ENCODE measurements around the gene HRAS.

Gene HRAS

GRCh38 chr11:515131-515530 is 20.2 kb downstream of the HRAS start:
- H3K27ac ChIP-seq (ENCODE audit: low read depth, low read length, severe bottlenecking), result no peak overlapping the region
- H3K36me3 ChIP-seq (ENCODE audit: control insufficient read depth, insufficient read depth, low read length), result peaks cover 41% of the 10 kb centered on the region
- H3K4me1 ChIP-seq (ENCODE audit: control insufficient read depth, insufficient read depth, low read length, poor library complexity, severe bottlenecking), result no peaks in the 10 kb centered on the region
- no peak overlapping the region for H3K4me3 ChIP-seq (ENCODE audit: extremely low read depth, insufficient read depth, low read length, poor library complexity, severe bottlenecking)
- WGBS, 2 experiments (ENCODE audit: insufficient coverage in 2 of 2), result 86 to 87% methylated on average over 5 of the region's 6 CpGs
- H3K9me3 ChIP-seq (ENCODE audit: control insufficient read depth, low read length), result peaks cover 12% of the 10 kb centered on the region

- Histone ChIP-seq H3K36me3 (ENCODE audit: control insufficient read depth, insufficient read depth, low read length) (peaks cover 47% of the 10 kb centered on the region), H3K27ac (ENCODE audit: low read depth, low read length, severe bottlenecking) (no peak overlapping the region), H3K4me3 (ENCODE audit: extremely low read depth, insufficient read depth, low read length, poor library complexity, severe bottlenecking) (no peak overlapping the region), H3K9me3 (ENCODE audit: control insufficient read depth, low read length) (peaks cover 12% of the 10 kb centered on the region), H3K4me1 (ENCODE audit: control insufficient read depth, insufficient read depth, low read length, poor library complexity, severe bottlenecking) (no peaks in the 10 kb centered on the region)
- WGBS, 2 experiments (ENCODE audit: insufficient coverage in 2 of 2), result 96 to 98% methylated on average over 10 of the region's 10 CpGs
Observed at GRCh38 chr11:514606-515005, 20.8 kb downstream of the HRAS start.

- WGBS, 2 experiments (ENCODE audit: insufficient coverage in 2 of 2), result 94% methylated on average over 28 of the region's 29 CpGs
- H3K4me3 ChIP-seq (ENCODE audit: extremely low read depth, insufficient read depth, low read length, poor library complexity, severe bottlenecking), result no peak overlapping the region
Observed at GRCh38 chr11:512761-513595, 22.4 kb downstream of the HRAS start.

GRCh38 chr11:508956-509355 is 26.4 kb downstream of the HRAS start:
- H3K4me3 ChIP-seq (ENCODE audit: extremely low read depth, insufficient read depth, low read length, poor library complexity, severe bottlenecking), result no peak overlapping the region
- peaks cover 44% of the 10 kb centered on the region for H3K36me3 ChIP-seq (ENCODE audit: control insufficient read depth, insufficient read depth, low read length)
- H3K9me3 ChIP-seq (ENCODE audit: control insufficient read depth, low read length), result no peaks in the 10 kb centered on the region
- no peak overlapping the region for H3K27ac ChIP-seq (ENCODE audit: low read depth, low read length, severe bottlenecking)
- peaks cover 9% of the 10 kb centered on the region for H3K4me1 ChIP-seq (ENCODE audit: control insufficient read depth, insufficient read depth, low read length, poor library complexity, severe bottlenecking)
- WGBS, 2 experiments (ENCODE audit: insufficient coverage in 2 of 2), result 94 to 100% methylated on average over 2 of the region's 5 CpGs

More at GRCh38 chr11:512761-513595, 22.4 kb downstream of the HRAS start:
- Histone ChIP-seq H3K9me3 (ENCODE audit: control insufficient read depth, low read length) (peaks cover 8% of the 10 kb centered on the region), H3K36me3 (ENCODE audit: control insufficient read depth, insufficient read depth, low read length) (peaks cover 54% of the 10 kb centered on the region), H3K4me1 (ENCODE audit: control insufficient read depth, insufficient read depth, low read length, poor library complexity, severe bottlenecking) (no peaks in the 10 kb centered on the region), H3K27ac (ENCODE audit: low read depth, low read length, severe bottlenecking) (no peak overlapping the region)

- peaks cover 9% of the 10 kb centered on the region for H3K4me1 ChIP-seq (ENCODE audit: control insufficient read depth, insufficient read depth, low read length, poor library complexity, severe bottlenecking)
- no peaks in the 10 kb centered on the region for H3K9me3 ChIP-seq (ENCODE audit: control insufficient read depth, low read length)
- H3K36me3 ChIP-seq (ENCODE audit: control insufficient read depth, insufficient read depth, low read length), result peaks cover 33% of the 10 kb centered on the region
- peak overlapping the region; percentile 74 for H3K27ac ChIP-seq (ENCODE audit: low read depth, low read length, severe bottlenecking)
- peak overlapping the region; percentile 87 for H3K4me3 ChIP-seq (ENCODE audit: extremely low read depth, insufficient read depth, low read length, poor library complexity, severe bottlenecking)
- WGBS, 2 experiments (ENCODE audit: insufficient coverage in 2 of 2), result 28 to 39% methylated on average over 37 to 39 of the region's 45 CpGs
Observed at GRCh38 chr11:507727-508515, 27.5 kb downstream of the HRAS start.

GRCh38 chr11:506995-507726 is 28.2 kb downstream of the HRAS start, which contains the start of gene RNH1:
RNH1 (minus strand) TSS chr11:507242; CDS start chr11:502162, 5,080 bp downstream.
- no peaks in the 10 kb centered on the region for H3K9me3 ChIP-seq (ENCODE audit: control insufficient read depth, low read length)
- H3K4me1 ChIP-seq (ENCODE audit: control insufficient read depth, insufficient read depth, low read length, poor library complexity, severe bottlenecking), result peaks cover 9% of the 10 kb centered on the region
- H3K36me3 ChIP-seq (ENCODE audit: control insufficient read depth, insufficient read depth, low read length), result peaks cover 34% of the 10 kb centered on the region
- H3K4me3 ChIP-seq (ENCODE audit: extremely low read depth, insufficient read depth, low read length, poor library complexity, severe bottlenecking), result peak within 1 kb of the TSS; percentile 87
- WGBS, 2 experiments (ENCODE audit: insufficient coverage in 2 of 2), result 0 to 1% methylated on average over 71 to 84 of the region's 93 CpGs
- peak within 1 kb of the TSS; percentile 100 for H3K27ac ChIP-seq (ENCODE audit: low read depth, low read length, severe bottlenecking)

- WGBS, 2 experiments (ENCODE audit: insufficient coverage in 2 of 2), result 0% methylated on average over 56 to 63 of the region's 71 CpGs
- Histone ChIP-seq H3K9me3 (ENCODE audit: control insufficient read depth, low read length) (no peaks in the 10 kb centered on the region), H3K36me3 (ENCODE audit: control insufficient read depth, insufficient read depth, low read length) (peaks cover 37% of the 10 kb centered on the region), H3K4me3 (ENCODE audit: extremely low read depth, insufficient read depth, low read length, poor library complexity, severe bottlenecking) (peak overlapping the region; percentile 87), H3K4me1 (ENCODE audit: control insufficient read depth, insufficient read depth, low read length, poor library complexity, severe bottlenecking) (peaks cover 9% of the 10 kb centered on the region), H3K27ac (ENCODE audit: low read depth, low read length, severe bottlenecking) (peak overlapping the region; percentile 100)
Observed at GRCh38 chr11:506238-506994, 29.0 kb downstream of the HRAS start.

GRCh38 chr11:504994-505344 is 30.4 kb downstream of the HRAS start:
- Histone ChIP-seq H3K36me3 (ENCODE audit: control insufficient read depth, insufficient read depth, low read length) (peaks cover 41% of the 10 kb centered on the region), H3K9me3 (ENCODE audit: control insufficient read depth, low read length) (no peaks in the 10 kb centered on the region), H3K4me3 (ENCODE audit: extremely low read depth, insufficient read depth, low read length, poor library complexity, severe bottlenecking) (no peak overlapping the region), H3K27ac (ENCODE audit: low read depth, low read length, severe bottlenecking) (no peak overlapping the region), H3K4me1 (ENCODE audit: control insufficient read depth, insufficient read depth, low read length, poor library complexity, severe bottlenecking) (peaks cover 9% of the 10 kb centered on the region)
- 94 to 96% methylated on average over 5 of the region's 7 CpGs for WGBS, 2 experiments (ENCODE audit: insufficient coverage in 2 of 2)

GRCh38 chr11:504053-504993 is 31.1 kb downstream of the HRAS start:
- peaks cover 9% of the 10 kb centered on the region for H3K4me1 ChIP-seq (ENCODE audit: control insufficient read depth, insufficient read depth, low read length, poor library complexity, severe bottlenecking)
- H3K36me3 ChIP-seq (ENCODE audit: control insufficient read depth, insufficient read depth, low read length), result peaks cover 43% of the 10 kb centered on the region
- H3K9me3 ChIP-seq (ENCODE audit: control insufficient read depth, low read length), result no peaks in the 10 kb centered on the region
- H3K27ac ChIP-seq (ENCODE audit: low read depth, low read length, severe bottlenecking), result no peak overlapping the region
- peak overlapping the region; percentile 11 for H3K4me3 ChIP-seq (ENCODE audit: extremely low read depth, insufficient read depth, low read length, poor library complexity, severe bottlenecking)
- WGBS, 2 experiments (ENCODE audit: insufficient coverage in 2 of 2), result 85% methylated on average over 42 to 72 of the region's 72 CpGs

All from mesodermal cell (in vitro differentiated cells).